DOHH2 (cell line): Measurements from ENCODE around the gene CD74.

Experiments
- EZH2phosphoT487 ChIP-seq: fragments of 200-600 bp; sonication (generic); IDR thresholded peaks from 2 replicates; pipeline ENCODE4 v1.6.1; 2017; ENCODE audit warnings: borderline replicate concordance, mild to moderate bottlenecking, antibody characterized with exemption, low read length, moderate library complexity, mixed read lengths
- TF ChIP-seq, protein P1 (sequence below): fragments of 200-600 bp; sonication (generic); IDR thresholded peaks from one replicate; pipeline ENCODE4 v1.5.1; 2014; ENCODE audit warnings: antibody characterized with exemption, mild to moderate bottlenecking, low read depth, low read length; ENCODE audit not compliant: poor library complexity, severe bottlenecking

DNA sequence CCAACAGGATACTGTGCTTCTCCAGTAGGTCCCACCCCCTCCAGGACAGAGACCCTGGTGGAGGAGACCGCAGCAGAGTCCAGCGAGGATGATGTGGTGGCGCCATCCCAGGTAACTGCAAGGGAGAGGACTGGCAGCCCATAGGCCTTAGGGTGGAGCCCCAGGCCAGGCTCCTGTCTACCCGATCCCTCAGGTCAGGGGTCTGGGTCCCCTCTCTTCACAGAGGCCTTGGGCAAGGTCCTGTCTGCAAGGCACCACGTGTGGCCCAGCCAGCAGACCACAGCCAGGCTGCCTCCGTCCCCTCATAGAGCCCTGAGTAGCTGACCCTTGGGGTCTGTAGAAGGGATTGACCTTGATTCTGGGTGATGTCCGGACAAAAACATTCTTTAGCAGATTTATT lies 20.0 kb downstream of the CD74 start:
- TF ChIP-seq, protein P1, sequence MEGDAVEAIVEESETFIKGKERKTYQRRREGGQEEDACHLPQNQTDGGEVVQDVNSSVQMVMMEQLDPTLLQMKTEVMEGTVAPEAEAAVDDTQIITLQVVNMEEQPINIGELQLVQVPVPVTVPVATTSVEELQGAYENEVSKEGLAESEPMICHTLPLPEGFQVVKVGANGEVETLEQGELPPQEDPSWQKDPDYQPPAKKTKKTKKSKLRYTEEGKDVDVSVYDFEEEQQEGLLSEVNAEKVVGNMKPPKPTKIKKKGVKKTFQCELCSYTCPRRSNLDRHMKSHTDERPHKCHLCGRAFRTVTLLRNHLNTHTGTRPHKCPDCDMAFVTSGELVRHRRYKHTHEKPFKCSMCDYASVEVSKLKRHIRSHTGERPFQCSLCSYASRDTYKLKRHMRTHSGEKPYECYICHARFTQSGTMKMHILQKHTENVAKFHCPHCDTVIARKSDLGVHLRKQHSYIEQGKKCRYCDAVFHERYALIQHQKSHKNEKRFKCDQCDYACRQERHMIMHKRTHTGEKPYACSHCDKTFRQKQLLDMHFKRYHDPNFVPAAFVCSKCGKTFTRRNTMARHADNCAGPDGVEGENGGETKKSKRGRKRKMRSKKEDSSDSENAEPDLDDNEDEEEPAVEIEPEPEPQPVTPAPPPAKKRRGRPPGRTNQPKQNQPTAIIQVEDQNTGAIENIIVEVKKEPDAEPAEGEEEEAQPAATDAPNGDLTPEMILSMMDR = no peak
- no peak for TF ChIP-seq EZH2phosphoT487
